K562 (cell line): ENCODE data around the gene PYGM. TPM values are rescaled to one million over a fixed set of nuclear protein-coding genes. Genes with fewer than 3 reads are reported as not detected.

Source experiments
- ATAC-seq: fragments of 200-7000 bp; cut with Tn5 transposase; 3 replicates; pipeline ENCODE4 v1.9.1; 2020; ENCODE audit warnings: moderate library complexity
- BruUV-seq: library from RNA; stranded (reverse); fragments of 400-500 nt; replicated peaks from 2 replicates; lab custom pipeline; 2021; lab: Mats Ljungman, UMichigan
- CTCF ChIA-PET: fragments of 300-600 bp; formaldehyde crosslinking; extraction: SDS; loops from one replicate; lab custom pipeline; 2021; ENCODE audit warnings: low intra/inter-chr PET ratio; lab: Yijun Ruan, JAX
- POLR2A ChIA-PET: fragments of 300-600, 350-650 bp; sonication (Branson Sonifier 250); formaldehyde crosslinking; extraction: SDS; loops from one replicate; lab custom pipeline; 2021; ENCODE audit warnings: antibody characterized with exemption, inconsistent platforms; lab: Yijun Ruan, JAX
- DNase-seq, 4 experiments: peaks; one replicate each; pipeline versions ENCODE4 v3.0.0 to v3.0.0-alpha.2; 2011 to 2018; ENCODE audit warnings: low spot score in 3 of 4, mixed read lengths in 3 of 4; ENCODE audit errors: extremely low read depth in 1 of 4
- FAIRE-seq: peaks from 2 replicates; lab custom pipeline; 2011; peaks lifted over from hg19 to GRCh38; lab: Jason Lieb, UNC
- H2AFZ ChIP-seq: 2 replicates; pipeline ENCODE4 v1.6.0; 2011; ENCODE audit warnings: low read depth, low read length, control low read depth, inconsistent platforms
- H3K27ac ChIP-seq: fragments of 200-600 bp; 3 replicates; pipeline ENCODE4 v1.8.0; 2011; ENCODE audit warnings: low read depth, mild to moderate bottlenecking, control low read depth, inconsistent platforms, low read length, moderate library complexity, mixed read lengths; ENCODE audit errors: extremely low read depth
- H3K27me3 ChIP-seq, 2 experiments: fragments of 300-600 bp in 1 of 2; 2 replicates in 1 of 2; 3 replicates in 1 of 2; pipeline versions ENCODE4 v1.6.0 to v1.8.0; 2011; ENCODE audit warnings: inconsistent platforms in 2 of 2, low read length in 2 of 2, mild to moderate bottlenecking in 1 of 2, mixed read lengths in 1 of 2, moderate library complexity in 1 of 2; ENCODE audit not compliant: control insufficient read depth in 2 of 2, insufficient read depth in 2 of 2
- H3K36me3 ChIP-seq: fragments of 300-600 bp; 3 replicates; pipeline ENCODE4 v1.8.0; 2011; ENCODE audit warnings: mild to moderate bottlenecking, low read length, inconsistent platforms; ENCODE audit not compliant: control insufficient read depth, insufficient read depth
- H3K4me1 ChIP-seq, 2 experiments: fragments of 200-600 bp in 1 of 2; replicated peaks in 1 of 2; 2 replicates in 1 of 2; 3 replicates in 1 of 2; pipeline versions ENCODE4 v1.5.1 to v1.8.0; 2011; ENCODE audit warnings: inconsistent platforms in 2 of 2, low read length in 2 of 2, mild to moderate bottlenecking in 1 of 2, mixed read lengths in 1 of 2, moderate library complexity in 1 of 2; ENCODE audit not compliant: control insufficient read depth in 2 of 2, insufficient read depth in 2 of 2
- H3K4me2 ChIP-seq: 2 replicates; pipeline ENCODE4 v1.6.1; 2011; ENCODE audit warnings: low read length, control low read depth, inconsistent platforms, mixed read lengths; ENCODE audit not compliant: insufficient read depth
- H3K4me3 ChIP-seq: fragments of 200-600 bp; sonication (generic), shearing (Covaris generic); 2 replicates; pipeline ENCODE4 v1.5.1; 2016; ENCODE audit warnings: control low read depth, inconsistent platforms
- H3K79me2 ChIP-seq: fragments of 200-600 bp; 3 replicates; pipeline ENCODE4 v1.8.0; 2011; ENCODE audit warnings: low read length, inconsistent platforms; ENCODE audit not compliant: control insufficient read depth, insufficient read depth
- H3K9ac ChIP-seq, 2 experiments: 2 replicates each; pipeline versions ENCODE4 v1.6.0 to v1.6.1; 2011; ENCODE audit warnings: low read depth in 2 of 2, low read length in 2 of 2, control low read depth in 1 of 2, inconsistent platforms in 1 of 2, mild to moderate bottlenecking in 1 of 2, mixed read lengths in 1 of 2; ENCODE audit not compliant: insufficient read depth in 1 of 2
- H3K9me1 ChIP-seq: one replicate; pipeline ENCODE4 v1.6.0; 2011; ENCODE audit warnings: inconsistent platforms, mild to moderate bottlenecking, low read length, moderate library complexity; ENCODE audit not compliant: control insufficient read depth, insufficient read depth
- H3K9me3 ChIP-seq: replicated peaks from 2 replicates; pipeline ENCODE4 v1.5.1; 2011; ENCODE audit warnings: low read depth, low read length, inconsistent platforms; ENCODE audit not compliant: control insufficient read depth, insufficient read depth
- H4K20me1 ChIP-seq: replicated peaks from 2 replicates; pipeline ENCODE4 v1.6.1; 2011; ENCODE audit warnings: low read length, inconsistent platforms, mixed read lengths; ENCODE audit not compliant: control insufficient read depth, insufficient read depth
- E2F8 ChIP-seq: fragments of 450-650 bp; IDR thresholded peaks from 2 replicates; pipeline ENCODE4 v1.7.1; 2018; ENCODE audit warnings: mild to moderate bottlenecking, low read depth; ENCODE audit not compliant: partially characterized antibody
- NFYB ChIP-seq: IDR thresholded peaks from 2 replicates; pipeline ENCODE4 v1.6.1; 2011; ENCODE audit warnings: mild to moderate bottlenecking, moderate library complexity; ENCODE audit not compliant: insufficient read length; ENCODE audit errors: extremely low read depth
- NR2C1 ChIP-seq, 2 experiments: fragments of 450-650 bp; IDR thresholded peaks; 2 replicates each; pipeline ENCODE4 v1.6.1; 2017; ENCODE audit warnings: mild to moderate bottlenecking in 2 of 2, antibody characterized with exemption in 1 of 2, inconsistent platforms in 1 of 2, missing compliant biosample characterization in 1 of 2, missing genetic modification characterization in 1 of 2
- PKNOX1 ChIP-seq: fragments of 450-650 bp; IDR thresholded peaks from 2 replicates; pipeline ENCODE4 v1.6.1; 2016
- RBFOX2 ChIP-seq: fragments of 200-400 bp; formaldehyde crosslinking; IDR thresholded peaks from 2 replicates; pipeline ENCODE4 v1.6.1; 2017; ENCODE audit warnings: low read depth, mild to moderate bottlenecking, low read length, moderate library complexity
- SRSF7 ChIP-seq: fragments of 200-400 bp; formaldehyde crosslinking; optimal IDR thresholded peaks from 2 replicates; pipeline ENCODE3; 2017; ENCODE audit warnings: mild to moderate bottlenecking, low read depth, low read length
- TEAD1 ChIP-seq, 2 experiments: fragments of 450-650 bp in 1 of 2; sonication (generic) in 1 of 2; formaldehyde crosslinking; IDR thresholded peaks; 2 replicates each; pipeline versions ENCODE4 v1.4.0 to v1.8.0; 2020 to 2022; ENCODE audit warnings: mild to moderate bottlenecking in 2 of 2, missing genetic modification reagents in 1 of 2
- ZNF740 ChIP-seq, 3 experiments: fragments of 200-800 bp in 1 of 3; sonication (Bioruptor generic) in 1 of 3; sonication (generic) in 1 of 3; formaldehyde crosslinking in 1 of 3; IDR thresholded peaks; 2 replicates each; pipeline versions ENCODE4 v1.6.1 to v1.8.0; 2016 to 2022; ENCODE audit warnings: mild to moderate bottlenecking in 2 of 3, missing compliant biosample characterization in 2 of 3, missing genetic modification characterization in 2 of 3, missing genetic modification reagents in 1 of 3
- WGBS: fragments of 100-300 bp; shearing (Covaris generic); methylation state at CpG from one replicate; pipeline ENCODE4 v1.1.6; 2016; ENCODE audit warnings: low coverage, mixed read lengths; ENCODE audit not compliant: insufficient coverage; ENCODE audit errors: missing lambda C conversion rate; 5-methylcytosine and 5-hydroxymethylcytosine counted together
- in situ Hi-C: fragments of 300-500 bp; cut with MboI; formaldehyde crosslinking; loops from 4 replicates; pipeline ENCODE4 v1.15.0; 2018; ENCODE audit warnings: inconsistent platforms, mixed read lengths
- intact Hi-C: fragments of 100-400 bp; cut with micrococcal nuclease; formaldehyde crosslinking; loops from 2 replicates; pipeline ENCODE4 v1.14.2; 2022
- polyA plus RNA-seq, 8 experiments: library from polyadenylated mRNA; depleted of rRNA in 4 of 8; stranded (reverse) in 5 of 8; unstranded in 3 of 8; fragments of >200 nt; fragmentation: Nextera tagmentation in 2 of 8; fragmentation: Illumina TruSeq in 1 of 8; extraction: Ambion mirVana in 2 of 8; extraction: Trizol in 1 of 8; gene quantifications; 2 replicates each; pipeline versions ENCODE4 v1.2.1 to v1.2.3, GENCODE V29; 2011 to 2014; ENCODE audit warnings: inconsistent platforms in 1 of 8, missing spikeins in 1 of 8
- total RNA-seq, 7 experiments: library from RNA; depleted of rRNA in 6 of 7; stranded (reverse); fragments of >200 nt in 6 of 7; fragmentation: Illumina TruSeq in 2 of 7; extraction: Trizol in 2 of 7; gene quantifications; 2 replicates each; pipeline versions ENCODE4 v1.2.1 to v1.2.3, GENCODE V29; 2011 to 2021; ENCODE audit warnings: low replicate concordance in 1 of 7

The PYGM gene
- total and polyA plus RNA-seq, 9 of the 15 experiments (the other 6 are each of a cell fraction or from before 2014, with no cell fraction given), result 0.07 to 1.5 (median 0.68) TPM

GRCh38 chr11:64796047-64796756 lies 36.4 kb upstream of the PYGM start:
- BruUV-seq, result no TSS peak
- H3K4me1 ChIP-seq, result peaks cover 10 to 50% of the 10 kb centered on the region in 2 experiments
- H3K9me3 ChIP-seq, result no peaks in the 10 kb centered on the region
- no peak overlapping the region for H3K4me2 ChIP-seq
- WGBS, result 81% methylated on average over 15 of the region's 19 CpGs
- DNase-seq (no peak), ATAC-seq (no peak), FAIRE-seq (no peak)
- H3K79me2 ChIP-seq, result no peaks in the 10 kb centered on the region
- H3K27ac ChIP-seq, result no peak overlapping the region
- ChIA-PET POLR2A (no interaction called here), CTCF (no interaction called here)
- in situ Hi-C loops (no loop called here), intact Hi-C loops (no loop called here)
- no peaks in the 10 kb centered on the region for H4K20me1 ChIP-seq
- H3K36me3 ChIP-seq, result no peaks in the 10 kb centered on the region
- H3K9me1 ChIP-seq, result no peaks in the 10 kb centered on the region
- no peaks in the 10 kb centered on the region for H3K27me3 ChIP-seq
- no peak overlapping the region for H3K4me3 ChIP-seq
- H3K9ac ChIP-seq, result no peak overlapping the region; a peak in 1 of 4 replicates
- TF ChIP-seq NR2C1 (IDR thresholded peaks at IDR 0.05) (peak; percentile 33; the same call in 1 of the 2 replicates), NR2C1 (tag; IDR thresholded peaks at IDR 0.05) (no peak), NFYB (no peak), RBFOX2 (peak; percentile 37; the same call in 1 of the 2 replicates)
- no peak overlapping the region for H2AFZ ChIP-seq

- DNase-seq (no peak), FAIRE-seq (no peak), ATAC-seq (no peak)
- H2AFZ ChIP-seq, result no peak overlapping the region
- in situ Hi-C loops (no loop called here), intact Hi-C loops (no loop called here)
- peaks cover 0 to 41% of the 10 kb centered on the region in 2 experiments; a peak in 3 of 5 replicates for H3K4me1 ChIP-seq
- no peak overlapping the region for H3K27ac ChIP-seq
- CTCF ChIA-PET, result no interaction called here
- H3K4me2 ChIP-seq, result no peak overlapping the region
- H3K9ac ChIP-seq, result no peak overlapping the region; a peak in 1 of 4 replicates
- WGBS, result 81% methylated on average over 10 of the region's 10 CpGs
- H3K9me1 ChIP-seq, result no peaks in the 10 kb centered on the region
- no peaks in the 10 kb centered on the region for H3K36me3 ChIP-seq
- H4K20me1 ChIP-seq, result no peaks in the 10 kb centered on the region
- H3K79me2 ChIP-seq, result no peaks in the 10 kb centered on the region
- no peak overlapping the region for H3K4me3 ChIP-seq
- H3K27me3 ChIP-seq, result no peaks in the 10 kb centered on the region
- POLR2A ChIA-PET, result interaction anchor here (0.6 to 2.0 kb wide), 5 partner anchors 9 to 28 kb away, joined by 3 to 6 read pairs (median 3); partner anchors contain the start of genes MAP4K2 and SF1
- no TSS peak for BruUV-seq
- no peaks in the 10 kb centered on the region for H3K9me3 ChIP-seq
- TF ChIP-seq ZNF740 (CRISPR knock-in tag; IDR thresholded peaks at IDR 0.05), result no peak
- no peak for TF ChIP-seq ZNF740 (tag; IDR thresholded peaks at IDR 0.05)
- no peak for TF ChIP-seq E2F8
- no peak for TF ChIP-seq SRSF7
- TF ChIP-seq TEAD1 (CRISPR knock-in tag; IDR thresholded peaks at IDR 0.05), result no peak
- no peak for TF ChIP-seq PKNOX1
These were observed 34.8 kb upstream of the PYGM start for GRCh38 chr11:64794526-64794925.
